ENCODE results near the gene SSNA1.

Gene SSNA1

GRCh38 chr9:137236936-137237421 is 48.5 kb downstream of the SSNA1 start (continued):
- TF ChIP-seq ZNF624 (tag by site-specific recombination; IDR thresholded peaks at IDR 0.05) (no peak), ZNF785 (tag by site-specific recombination; IDR thresholded peaks at IDR 0.05) (no peak), ZFP3 (tag by site-specific recombination; IDR thresholded peaks at IDR 0.05; ENCODE audit: low read depth) (no peak), ZNF398 (tag by site-specific recombination; IDR thresholded peaks at IDR 0.05) (no peak), ZNF121 (tag by site-specific recombination; IDR thresholded peaks at IDR 0.05) (no peak), ZNF654 (tag by site-specific recombination; IDR thresholded peaks at IDR 0.05; ENCODE audit: low read depth) (no peak), ZNF843 (tag by site-specific recombination; IDR thresholded peaks at IDR 0.05) (0 out of 2 replicates have a peak, but pooled peaks have one; percentile 7), ZNF404 (tag by site-specific recombination; IDR thresholded peaks at IDR 0.05) (no peak), ZNF202 (tag by site-specific recombination; IDR thresholded peaks at IDR 0.05; ENCODE audit: borderline replicate concordance) (no peak), AEBP2 (tag by site-specific recombination; IDR thresholded peaks at IDR 0.05; ENCODE audit: borderline replicate concordance) (no peak), ZNF792 (tag by site-specific recombination; IDR thresholded peaks at IDR 0.05) (no peak), ZNF518A (tag by site-specific recombination; conservative IDR thresholded peaks at IDR 0.05; ENCODE audit: low read depth) (no peak), ZBTB21 (tag by site-specific recombination; IDR thresholded peaks at IDR 0.05) (no peak), ZNF558 (tag by site-specific recombination; IDR thresholded peaks at IDR 0.05) (no peak), ZNF701 (tag by site-specific recombination; IDR thresholded peaks at IDR 0.05) (no peak), ZNF239 (tag by site-specific recombination; IDR thresholded peaks at IDR 0.05) (no peak), ZNF423 (tag by site-specific recombination; IDR thresholded peaks at IDR 0.05) (0 out of 2 replicates have a peak, but pooled peaks have one; percentile 7), ZBTB26 (tag by site-specific recombination; optimal IDR thresholded peaks at IDR 0.05) (no peak), SALL2 (tag by site-specific recombination; IDR thresholded peaks at IDR 0.05; ENCODE audit: borderline replicate concordance) (no peak), ZBTB10 (tag by site-specific recombination; IDR thresholded peaks at IDR 0.05) (no peak), ZBTB20 (tag by site-specific recombination; IDR thresholded peaks at IDR 0.05) (0 out of 2 replicates have a peak, but pooled peaks have one; percentile 2), FEZF1 (tag by site-specific recombination; IDR thresholded peaks at IDR 0.05) (no peak), ZNF18 (tag by site-specific recombination; IDR thresholded peaks at IDR 0.05) (no peak), ZNF335 (tag by site-specific recombination; conservative IDR thresholded peaks at IDR 0.05) (no peak), ZFHX2 (tag by site-specific recombination; conservative IDR thresholded peaks at IDR 0.05) (no peak)

Measured in HEK293 (cell line).